ENCODE measurements around the gene HS3ST5. TPM values are rescaled to one million over a fixed set of nuclear protein-coding genes. Genes with fewer than 3 reads are reported as not detected.
A peak's percentile ranks its signal among the peaks of the same experiment; 100 is the strongest.

The HS3ST5 gene
- total and polyA plus RNA-seq, 2 donors from 2014 or later, result 0.09 TPM; not detected in 1

GRCh38 chr6:114172576-114173260 is 170.1 kb downstream of the HS3ST5 start:
- H3K36me3 ChIP-seq (ENCODE audit: control insufficient read depth in 2 of 3, insufficient read depth in 3 of 3, low read length in 3 of 3), result no peaks in the 10 kb centered on the region
- no peak overlapping the region for H3K27ac ChIP-seq (ENCODE audit: low read depth in 2 of 2, low read length in 2 of 2)
- no peak overlapping the region for H3K4me3 ChIP-seq (ENCODE audit: low read length in 3 of 3)
- no peaks in the 10 kb centered on the region for H3K4me1 ChIP-seq (ENCODE audit: control insufficient read depth in 2 of 3, insufficient read depth in 2 of 3, low read depth in 1 of 3, low read length in 3 of 3)
- no peak for FAIRE-seq
- H3K27me3 ChIP-seq (ENCODE audit: control insufficient read depth, insufficient read depth, low read length), result no peaks in the 10 kb centered on the region
- DNase-seq, result no peak
- no peak overlapping the region for H3K9ac ChIP-seq (ENCODE audit: low read length in 3 of 3)
- TF ChIP-seq CTCF (IDR thresholded peaks at IDR 0.05; ENCODE audit: borderline replicate concordance, extremely low read depth, insufficient read depth), result no peak
- intact Hi-C loops (cut with DNase I), result no loop called here
- no peaks in the 10 kb centered on the region for H3K9me3 ChIP-seq (ENCODE audit: control insufficient read depth in 2 of 3, insufficient read depth in 1 of 3, low read length in 3 of 3)

DNA sequence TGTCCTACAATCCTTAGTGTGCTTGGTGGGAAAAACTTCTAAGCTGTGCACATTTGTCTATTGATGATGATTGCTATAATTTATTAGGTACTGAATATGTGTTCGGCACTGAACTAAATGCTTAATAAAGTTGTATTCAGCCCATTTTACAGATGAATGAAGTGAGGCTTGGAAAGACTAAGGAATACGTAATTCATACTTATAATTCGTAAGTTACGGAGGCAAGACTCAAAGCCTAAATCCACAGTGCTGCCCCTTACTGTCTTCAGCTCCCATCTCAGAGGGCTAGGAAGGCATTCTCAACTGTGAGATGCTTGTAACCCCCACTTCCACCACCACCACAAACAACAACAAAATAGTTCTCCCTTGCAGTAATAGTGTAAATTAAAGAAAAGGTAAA is 171.3 kb downstream of the HS3ST5 start:
- DNase-seq, result no peak
- intact Hi-C loops (cut with DNase I), result no loop called here
- H3K9me3 ChIP-seq (ENCODE audit: control insufficient read depth in 2 of 3, insufficient read depth in 1 of 3, low read length in 3 of 3), result no peaks in the 10 kb centered on the region
- FAIRE-seq, result no peak
- H3K27me3 ChIP-seq (ENCODE audit: control insufficient read depth, insufficient read depth, low read length), result no peaks in the 10 kb centered on the region
- H3K4me3 ChIP-seq (ENCODE audit: low read length in 3 of 3), result no peak overlapping the region
- no peaks in the 10 kb centered on the region for H3K4me1 ChIP-seq (ENCODE audit: control insufficient read depth in 2 of 3, insufficient read depth in 2 of 3, low read depth in 1 of 3, low read length in 3 of 3)
- H3K27ac ChIP-seq (ENCODE audit: low read depth in 2 of 2, low read length in 2 of 2), result no peak overlapping the region
- no peaks in the 10 kb centered on the region for H3K36me3 ChIP-seq (ENCODE audit: control insufficient read depth in 2 of 3, insufficient read depth in 3 of 3, low read length in 3 of 3)
- no peak for TF ChIP-seq CTCF (IDR thresholded peaks at IDR 0.05; ENCODE audit: borderline replicate concordance, extremely low read depth, insufficient read depth)
- no peak overlapping the region for H3K9ac ChIP-seq (ENCODE audit: low read length in 3 of 3)

DNA sequence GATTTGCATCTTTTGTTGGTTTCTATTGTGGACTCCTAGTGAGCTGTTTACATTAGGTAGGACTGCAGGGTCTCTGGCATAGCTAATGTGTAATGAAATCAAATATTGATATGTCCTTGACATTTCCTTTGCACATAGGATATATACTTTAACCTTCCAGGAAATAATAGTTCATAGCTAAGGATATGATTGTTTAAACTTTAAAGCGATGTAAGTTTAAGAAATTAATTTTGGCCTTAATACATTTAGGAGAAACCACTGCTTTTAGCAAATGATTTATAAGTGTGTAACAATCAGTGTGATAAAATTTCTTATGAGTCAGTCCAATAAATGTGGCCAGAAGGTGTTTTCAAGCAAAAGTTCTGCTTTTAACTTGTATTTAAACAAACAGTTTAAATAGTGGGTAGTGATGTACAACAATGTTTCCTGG is 171.8 kb downstream of the HS3ST5 start:
- Histone ChIP-seq H3K4me1 (ENCODE audit: control insufficient read depth in 2 of 3, insufficient read depth in 2 of 3, low read depth in 1 of 3, low read length in 3 of 3) (no peaks in the 10 kb centered on the region), H3K27ac (ENCODE audit: low read depth in 2 of 2, low read length in 2 of 2) (no peak overlapping the region), H3K9me3 (ENCODE audit: control insufficient read depth in 2 of 3, insufficient read depth in 1 of 3, low read length in 3 of 3) (no peaks in the 10 kb centered on the region), H3K27me3 (ENCODE audit: control insufficient read depth, insufficient read depth, low read length) (no peaks in the 10 kb centered on the region), H3K9ac (ENCODE audit: low read length in 3 of 3) (no peak overlapping the region), H3K36me3 (ENCODE audit: control insufficient read depth in 2 of 3, insufficient read depth in 3 of 3, low read length in 3 of 3) (no peaks in the 10 kb centered on the region), H3K4me3 (ENCODE audit: low read length in 3 of 3) (no peak overlapping the region)
- no peak for DNase-seq
- no peak for FAIRE-seq
- intact Hi-C loops (cut with DNase I), result no loop called here
- no peak for TF ChIP-seq CTCF (IDR thresholded peaks at IDR 0.05; ENCODE audit: borderline replicate concordance, extremely low read depth, insufficient read depth)

DNA sequence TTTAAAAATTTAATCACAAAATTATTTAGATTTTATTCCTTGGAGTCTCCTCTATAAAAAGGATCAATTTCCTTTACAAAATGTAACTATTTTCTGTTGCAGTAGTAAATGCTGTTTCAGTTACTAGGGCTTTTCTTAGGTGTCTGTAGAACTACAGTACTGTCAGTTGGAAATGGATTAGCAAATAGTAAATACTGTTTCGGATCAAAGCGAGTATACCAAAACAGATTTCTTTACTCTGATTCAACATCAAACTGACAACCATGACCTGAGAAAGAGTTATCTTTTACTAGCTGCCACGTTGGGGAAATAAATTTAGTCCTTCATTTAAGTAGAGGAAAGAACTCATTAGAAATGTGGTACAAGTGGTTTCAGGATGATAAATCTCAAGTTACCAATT is 172.5 kb downstream of the HS3ST5 start:
- Histone ChIP-seq H3K36me3 (ENCODE audit: control insufficient read depth in 2 of 3, insufficient read depth in 3 of 3, low read length in 3 of 3) (no peaks in the 10 kb centered on the region), H3K4me1 (ENCODE audit: control insufficient read depth in 2 of 3, insufficient read depth in 2 of 3, low read depth in 1 of 3, low read length in 3 of 3) (no peaks in the 10 kb centered on the region), H3K27me3 (ENCODE audit: control insufficient read depth, insufficient read depth, low read length) (no peaks in the 10 kb centered on the region), H3K9me3 (ENCODE audit: control insufficient read depth in 2 of 3, insufficient read depth in 1 of 3, low read length in 3 of 3) (no peaks in the 10 kb centered on the region), H3K4me3 (ENCODE audit: low read length in 3 of 3) (no peak overlapping the region), H3K9ac (ENCODE audit: low read length in 3 of 3) (no peak overlapping the region), H3K27ac (ENCODE audit: low read depth in 2 of 2, low read length in 2 of 2) (no peak overlapping the region)
- DNase-seq, result peak in 2 of 5 donors; percentile 24 to 37
- no peak for FAIRE-seq
- no peak for TF ChIP-seq CTCF (IDR thresholded peaks at IDR 0.05; ENCODE audit: borderline replicate concordance, extremely low read depth, insufficient read depth)
- intact Hi-C loops (cut with DNase I), result no loop called here
